Smooth muscle cell (in vitro differentiated cells): Measurements from ENCODE around the gene PTGDS. TPM values are rescaled to one million over a fixed set of nuclear protein-coding genes. Genes with fewer than 3 reads are reported as not detected.

Source experiments
- DNase-seq: peaks from one replicate; lab custom pipeline; 2025; ENCODE audit not compliant: unreplicated experiment; lab: John Stamatoyannopoulos, UW
- H2AFZ ChIP-seq: fragments of 200-600 bp; sonication (generic); 2 replicates; pipeline ENCODE4 v1.6.0; 2016; ENCODE audit warnings: antibody characterized with exemption, low read depth, mild to moderate bottlenecking
- H3F3A ChIP-seq: fragments of 200-600 bp; sonication (generic); 2 replicates; pipeline ENCODE4 v1.6.0; 2017; ENCODE audit warnings: antibody characterized with exemption, low read depth
- H3K27ac ChIP-seq: fragments of 200-600 bp; sonication (generic); 2 replicates; pipeline ENCODE4 v1.5.1; 2016; ENCODE audit warnings: low read depth, mild to moderate bottlenecking
- H3K27me3 ChIP-seq: fragments of 200-600 bp; sonication (generic); 2 replicates; pipeline ENCODE4 v1.6.1; 2016; ENCODE audit warnings: low read depth, mild to moderate bottlenecking
- H3K36me3 ChIP-seq: fragments of 200-600 bp; sonication (generic); 2 replicates; pipeline ENCODE4 v1.5.1; 2016; ENCODE audit warnings: low read depth
- H3K4me1 ChIP-seq: fragments of 200-600 bp; sonication (generic); 2 replicates; pipeline ENCODE4 v1.5.1; 2016; ENCODE audit warnings: low read depth
- H3K4me2 ChIP-seq: fragments of 200-600 bp; sonication (generic); 2 replicates; pipeline ENCODE4 v1.6.0; 2016; ENCODE audit warnings: mild to moderate bottlenecking
- H3K4me3 ChIP-seq: fragments of 200-600 bp; sonication (generic); 2 replicates; pipeline ENCODE4 v1.5.1; 2016; ENCODE audit warnings: mild to moderate bottlenecking
- H3K79me2 ChIP-seq: fragments of 200-600 bp; sonication (generic); 2 replicates; pipeline ENCODE4 v1.6.0; 2016; ENCODE audit warnings: low read depth, mild to moderate bottlenecking
- H3K9ac ChIP-seq: fragments of 200-600 bp; sonication (generic); 2 replicates; pipeline ENCODE4 v1.6.0; 2016; ENCODE audit warnings: low read depth
- H3K9me3 ChIP-seq: fragments of 200-600 bp; sonication (generic); replicated peaks from 2 replicates; pipeline ENCODE4 v1.5.1; 2016; ENCODE audit warnings: low read depth
- H4K20me1 ChIP-seq: fragments of 200-600 bp; sonication (generic); 2 replicates; pipeline ENCODE4 v1.6.0; 2016; ENCODE audit warnings: low read depth
- WGBS: methylation state at CpG from one replicate; pipeline ENCODE4 v1.1.7; 2016; ENCODE audit warnings: low lambda C conversion rate; 5-methylcytosine and 5-hydroxymethylcytosine counted together
- polyA plus RNA-seq: library from polyadenylated mRNA; unstranded; fragments of >200 nt; fragmentation: Nextera tagmentation; extraction: Ambion mirVana; gene quantifications from 2 replicates; pipeline ENCODE4 v1.2.1, GENCODE V29; 2016
- total RNA-seq: library from RNA; depleted of rRNA; stranded (reverse); fragments of >200 nt; gene quantifications from 2 replicates; pipeline ENCODE4 v1.2.3, GENCODE V29; 2014
- TF ChIP-seq, protein P1 (sequence below): fragments of 200-600 bp; sonication (generic); IDR thresholded peaks from 2 replicates; pipeline ENCODE4 v1.5.1; 2017; ENCODE audit warnings: borderline replicate concordance, mild to moderate bottlenecking, antibody characterized with exemption; ENCODE audit not compliant: insufficient read depth, poor library complexity, severe bottlenecking

The PTGDS gene
- total and polyA plus RNA-seq, 2 experiments from 2014 or later, result 119 to 611 TPM

DNA sequence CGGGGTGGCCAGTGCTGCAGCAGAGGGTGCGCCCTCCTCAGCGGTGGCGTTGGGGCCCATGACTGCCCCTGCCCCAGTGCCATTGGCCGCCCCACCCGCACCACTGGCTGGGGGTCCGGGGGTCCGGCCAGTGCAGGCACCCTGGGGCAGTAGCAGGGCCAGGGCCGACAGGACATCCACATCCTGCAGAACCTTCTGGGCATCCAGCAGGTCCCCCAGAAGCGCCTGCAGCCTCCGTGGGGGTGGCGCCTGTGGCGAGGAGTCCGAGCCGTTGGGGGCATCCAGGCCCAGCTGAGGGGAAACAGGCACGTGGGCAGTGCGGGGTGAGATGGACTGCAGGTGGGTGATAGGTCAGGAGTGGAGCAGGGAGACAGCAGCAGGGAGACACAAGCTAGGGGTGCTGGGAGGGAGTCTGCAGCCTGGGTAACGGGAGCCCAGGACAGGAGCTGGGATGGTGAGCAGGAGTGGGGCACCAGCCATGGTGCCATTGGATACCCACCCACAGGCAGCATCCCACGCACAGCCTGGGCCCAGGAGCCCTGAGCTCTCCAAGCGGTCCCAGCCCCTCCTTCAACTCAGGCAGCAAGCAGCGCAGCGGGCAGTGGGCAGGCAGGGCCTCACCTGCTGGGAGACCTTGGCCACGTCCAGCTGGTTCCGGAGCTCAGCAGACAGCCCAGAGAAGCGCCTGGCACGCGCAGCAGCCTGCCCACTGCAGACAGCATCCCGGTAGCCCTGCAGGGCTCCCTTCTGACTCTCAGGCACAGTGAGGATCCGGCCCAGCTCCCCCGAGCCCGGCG lies 43.7 kb downstream of the PTGDS start:
- Histone ChIP-seq H2AFZ (no peak overlapping the region), H3K27me3 (no peaks in the 10 kb centered on the region), H3K79me2 (no peaks in the 10 kb centered on the region), H3K36me3 (no peaks in the 10 kb centered on the region), H3K4me2 (no peak overlapping the region), H3K4me3 (no peak overlapping the region), H3F3A (no peaks in the 10 kb centered on the region), H3K9ac (no peak overlapping the region), H4K20me1 (peaks cover 1% of the 10 kb centered on the region), H3K4me1 (no peaks in the 10 kb centered on the region), H3K9me3 (no peaks in the 10 kb centered on the region), H3K27ac (no peak overlapping the region)
- TF ChIP-seq, protein P1, sequence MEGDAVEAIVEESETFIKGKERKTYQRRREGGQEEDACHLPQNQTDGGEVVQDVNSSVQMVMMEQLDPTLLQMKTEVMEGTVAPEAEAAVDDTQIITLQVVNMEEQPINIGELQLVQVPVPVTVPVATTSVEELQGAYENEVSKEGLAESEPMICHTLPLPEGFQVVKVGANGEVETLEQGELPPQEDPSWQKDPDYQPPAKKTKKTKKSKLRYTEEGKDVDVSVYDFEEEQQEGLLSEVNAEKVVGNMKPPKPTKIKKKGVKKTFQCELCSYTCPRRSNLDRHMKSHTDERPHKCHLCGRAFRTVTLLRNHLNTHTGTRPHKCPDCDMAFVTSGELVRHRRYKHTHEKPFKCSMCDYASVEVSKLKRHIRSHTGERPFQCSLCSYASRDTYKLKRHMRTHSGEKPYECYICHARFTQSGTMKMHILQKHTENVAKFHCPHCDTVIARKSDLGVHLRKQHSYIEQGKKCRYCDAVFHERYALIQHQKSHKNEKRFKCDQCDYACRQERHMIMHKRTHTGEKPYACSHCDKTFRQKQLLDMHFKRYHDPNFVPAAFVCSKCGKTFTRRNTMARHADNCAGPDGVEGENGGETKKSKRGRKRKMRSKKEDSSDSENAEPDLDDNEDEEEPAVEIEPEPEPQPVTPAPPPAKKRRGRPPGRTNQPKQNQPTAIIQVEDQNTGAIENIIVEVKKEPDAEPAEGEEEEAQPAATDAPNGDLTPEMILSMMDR, result no peak
- WGBS, result 94% methylated on average over 26 of the region's 32 CpGs
- no peak for DNase-seq

DNA sequence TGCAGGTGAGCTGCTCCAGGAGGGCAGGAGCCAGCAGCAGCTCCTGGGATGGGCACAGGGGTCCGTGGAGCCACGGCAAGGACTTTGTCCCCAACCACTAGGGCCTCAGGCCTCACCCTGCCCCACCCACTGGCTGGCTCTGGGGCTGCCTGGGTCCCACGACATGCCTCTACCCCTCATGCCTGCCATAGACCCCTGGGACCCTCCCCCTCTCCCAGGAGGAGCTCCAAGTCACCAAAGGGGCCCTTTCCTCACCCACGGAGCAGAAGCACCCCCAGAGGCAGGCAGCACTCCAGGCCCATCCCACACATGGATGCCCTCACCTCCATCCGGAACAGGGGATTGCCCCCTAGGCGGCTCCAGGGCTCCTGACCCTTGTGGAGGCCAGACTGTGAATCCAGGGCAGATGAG lies 44.3 kb downstream of the PTGDS start:
- TF ChIP-seq, protein P1, result no peak
- Histone ChIP-seq H3K4me3 (no peak overlapping the region), H3K36me3 (no peaks in the 10 kb centered on the region), H3K9me3 (no peaks in the 10 kb centered on the region), H3K9ac (no peak overlapping the region), H3K27me3 (no peaks in the 10 kb centered on the region), H3K4me1 (no peaks in the 10 kb centered on the region), H3F3A (no peaks in the 10 kb centered on the region), H4K20me1 (peaks cover 5% of the 10 kb centered on the region), H3K79me2 (no peaks in the 10 kb centered on the region), H3K27ac (no peak overlapping the region), H3K4me2 (no peak overlapping the region), H2AFZ (no peak overlapping the region)
- DNase-seq, result no peak
- 94% methylated on average over 6 of the region's 6 CpGs for WGBS

DNA sequence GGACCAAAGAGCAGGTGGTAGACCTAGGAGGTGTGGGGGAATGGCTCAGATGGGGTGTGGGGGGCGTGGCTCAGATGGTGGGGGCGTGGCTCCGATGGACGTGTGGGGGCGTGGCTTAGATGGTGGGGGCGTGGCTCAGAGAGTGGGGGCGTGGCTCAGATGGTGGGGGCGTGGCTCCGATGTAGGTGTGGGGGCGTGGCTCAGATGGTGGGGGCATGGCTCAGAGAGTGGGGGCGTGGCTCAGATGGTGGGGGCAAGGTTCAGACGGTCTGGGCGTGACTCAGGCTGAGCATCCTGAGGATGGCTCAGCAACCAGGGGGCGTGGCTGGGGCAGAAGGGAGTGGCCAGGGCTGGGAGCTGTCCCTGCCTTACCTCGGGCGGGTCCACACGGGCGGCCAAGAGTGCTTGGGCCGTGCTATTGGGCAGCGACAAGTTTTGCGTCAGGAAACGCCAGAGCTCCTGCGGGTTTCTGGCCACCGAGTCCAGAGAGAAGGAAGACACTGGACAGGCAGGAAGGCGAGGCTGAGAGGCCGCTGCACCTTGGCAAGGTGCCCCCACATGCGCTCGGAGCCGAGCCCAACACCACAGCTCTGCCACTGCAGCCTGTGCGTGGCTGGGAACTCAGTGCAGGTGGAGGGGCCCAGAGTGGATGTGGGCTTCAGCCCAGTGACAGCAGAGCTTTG lies 44.8 kb downstream of the PTGDS start:
- Histone ChIP-seq H3K4me3 (no peak overlapping the region), H3K27me3 (no peaks in the 10 kb centered on the region), H3K79me2 (no peaks in the 10 kb centered on the region), H3F3A (no peaks in the 10 kb centered on the region), H3K9ac (no peak overlapping the region), H3K36me3 (no peaks in the 10 kb centered on the region), H2AFZ (no peak overlapping the region), H3K4me2 (no peak overlapping the region), H3K9me3 (no peaks in the 10 kb centered on the region), H4K20me1 (peaks cover 5% of the 10 kb centered on the region), H3K27ac (no peak overlapping the region), H3K4me1 (peaks cover under 1% of the 10 kb centered on the region)
- WGBS, result 70% methylated on average over 10 of the region's 30 CpGs
- DNase-seq, result no peak
- TF ChIP-seq, protein P1, result no peak
